Renal cortex interstitium (tissue), 15 donors: ENCODE data around the gene SLC8A1. TPM values are rescaled to one million over a fixed set of nuclear protein-coding genes. Genes with fewer than 3 reads are reported as not detected.

Source experiments
- DNase-seq, 11 donors: peaks; one replicate each; pipeline ENCODE4 v3.0.0-alpha.2; 2013; ENCODE audit warnings: low read depth in 9 of 11, low spot score in 4 of 11; ENCODE audit errors: extremely low read depth in 1 of 11
- long read RNA-seq, 16 experiments: transcript quantifications; one replicate each; lab custom pipeline, GENCODE V29; 2026
- polyA plus RNA-seq, 3 donors: library from polyadenylated mRNA; unstranded; fragments of 120-200 nt; gene quantifications; one replicate each; pipeline ENCODE4 v1.2.1, GENCODE V29; 2013; ENCODE audit not compliant: insufficient read length in 3 of 3

The SLC8A1 gene
- polyA plus RNA-seq: 10 to 100 TPM; 61.3 to 67.0 (median 63.2) TPM
- long read RNA-seq, donor 1, partial matches to known transcripts: 0 of 6 reads
- long read RNA-seq, donor 1, other reads (novel, unspliced or antisense): 6 of 6 reads
- long read RNA-seq, donor 2, partial matches to known transcripts: 8 of 9 reads
- long read RNA-seq, donor 2, other reads (novel, unspliced or antisense): 0 of 9 reads
- long read RNA-seq, donor 3, partial matches to known transcripts: 15 of 22 reads
- long read RNA-seq, donor 3, other reads (novel, unspliced or antisense): 7 of 22 reads
- long read RNA-seq, donor 4, partial matches to known transcripts: 0 of 3 reads
- long read RNA-seq, donor 4, other reads (novel, unspliced or antisense): 0 of 3 reads
- long read RNA-seq, donor 5: 0 reads
- long read RNA-seq, donor 6, partial matches to known transcripts: 0 of 1 reads
- long read RNA-seq, donor 6, other reads (novel, unspliced or antisense): 0 of 1 reads
- long read RNA-seq, donor 7, partial matches to known transcripts: 11 of 12 reads
- long read RNA-seq, donor 7, other reads (novel, unspliced or antisense): 0 of 12 reads
- long read RNA-seq, donor 8, partial matches to known transcripts: 111 of 120 reads
- long read RNA-seq, donor 8, other reads (novel, unspliced or antisense): 6 of 120 reads
- long read RNA-seq, donor 9, partial matches to known transcripts: 6 of 6 reads
- long read RNA-seq, donor 9, other reads (novel, unspliced or antisense): 0 of 6 reads
- long read RNA-seq, donor 10, partial matches to known transcripts: 0 of 4 reads
- long read RNA-seq, donor 10, other reads (novel, unspliced or antisense): 0 of 4 reads
- long read RNA-seq, donor 11, partial matches to known transcripts: 17 of 17 reads
- long read RNA-seq, donor 11, other reads (novel, unspliced or antisense): 0 of 17 reads
- long read RNA-seq, donor 12: 0 reads
- long read RNA-seq, donor 13, partial matches to known transcripts: 11 of 23 reads
- long read RNA-seq, donor 13, other reads (novel, unspliced or antisense): 11 of 23 reads
- long read RNA-seq, donor 14, partial matches to known transcripts: 12 of 12 reads
- long read RNA-seq, donor 14, other reads (novel, unspliced or antisense): 0 of 12 reads
- long read RNA-seq, donor 15: 0 reads
- long read RNA-seq, donor 16, partial matches to known transcripts: 32 of 33 reads
- long read RNA-seq, donor 16, other reads (novel, unspliced or antisense): 0 of 33 reads

- DNase-seq: peak in 7 of 11 donors; percentile 31 to 48 (median 38)
Observed at GRCh38 chr2:40451918-40452605, at the start of gene SLC8A1. TSS of gene SLC8A1 (minus strand) at chr2:40452090.

- DNase-seq: no peak
Observed at GRCh38 chr2:40499437-40499836, 47.5 kb upstream of the SLC8A1 start.

- DNase-seq: no peak
Observed at GRCh38 chr2:40497251-40497859, 45.5 kb upstream of the SLC8A1 start.

GRCh38 chr2:40489678-40489960, 37.7 kb upstream of the SLC8A1 start:
- no peak for DNase-seq

- DNase-seq: no peak
Observed at GRCh38 chr2:40488927-40489677, 37.2 kb upstream of the SLC8A1 start.

GRCh38 chr2:40488101-40488601, 36.3 kb upstream of the SLC8A1 start:
- peak in 2 of 11 donors; percentile 38 to 45 for DNase-seq

GRCh38 chr2:40487602-40488001, 35.7 kb upstream of the SLC8A1 start:
- no peak for DNase-seq

- DNase-seq: no peak
Observed at GRCh38 chr2:40485854-40486253, 34.0 kb upstream of the SLC8A1 start.

GRCh38 chr2:40485318-40485717, 33.4 kb upstream of the SLC8A1 start:
- no peak for DNase-seq

GRCh38 chr2:40483549-40484243, 31.8 kb upstream of the SLC8A1 start:
- no peak for DNase-seq

- no peak for DNase-seq
Observed at GRCh38 chr2:40480596-40480995, 28.7 kb upstream of the SLC8A1 start.

GRCh38 chr2:40480073-40480472, 28.2 kb upstream of the SLC8A1 start:
- DNase-seq: no peak

- DNase-seq: no peak
Observed at GRCh38 chr2:40477361-40477760, 25.5 kb upstream of the SLC8A1 start.

GRCh38 chr2:40476436-40476835, 24.5 kb upstream of the SLC8A1 start:
- DNase-seq: no peak

GRCh38 chr2:40474306-40474705, 22.4 kb upstream of the SLC8A1 start:
- no peak for DNase-seq

GRCh38 chr2:40471866-40472265, 20.0 kb upstream of the SLC8A1 start:
- DNase-seq: no peak
